ENCODE results near the gene SIN3B.

The SIN3B gene

GRCh38 chr19:16887353-16888265 is 58.4 kb downstream of the SIN3B start:
- Histone ChIP-seq H3K79me2 (ENCODE audit: low read length) (no peaks in the 10 kb centered on the region), H2AFZ (ENCODE audit: low read length) (no peak overlapping the region), H3K9me3 (replicated peaks; ENCODE audit: insufficient read depth, low read length) (no peaks in the 10 kb centered on the region), H3K9ac (ENCODE audit: low read length) (no peak overlapping the region), H3K9me2 (replicated peaks; ENCODE audit: insufficient read depth, low read length) (no peaks in the 10 kb centered on the region), H3K4me3 (ENCODE audit: low read length) (no peak overlapping the region), H4K20me1 (ENCODE audit: insufficient read depth, low read length) (no peaks in the 10 kb centered on the region), H3K27me3 (replicated peaks; ENCODE audit: insufficient read depth, low read length) (no peaks in the 10 kb centered on the region), H3K36me3 (replicated peaks; ENCODE audit: insufficient read depth, low read length) (no peaks in the 10 kb centered on the region), H3K27ac (ENCODE audit: low read length) (no peak overlapping the region), H3K4me1 (ENCODE audit: low read length) (peaks cover 40% of the 10 kb centered on the region), H3K4me2 (ENCODE audit: low read depth, low read length) (no peak overlapping the region), H3F3A (ENCODE audit: insufficient read depth, low read length) (peaks cover 7% of the 10 kb centered on the region; the same call in 1 of the 2 replicates)
- TF ChIP-seq CTCF (IDR thresholded peaks at IDR 0.05; ENCODE audit: low read length) (no peak), EZH2phosphoT487 (IDR thresholded peaks at IDR 0.05; ENCODE audit: low read length) (no peak), EZH2 (optimal IDR thresholded peaks at IDR 0.05; ENCODE audit: low read depth, low read length) (no peak)
- DNase-seq: no peak

GRCh38 chr19:16888629-16889365 is 59.6 kb downstream of the SIN3B start, which contains the start of gene F2RL3:
F2RL3 (plus strand) TSS chr19:16888999; CDS start chr19:16889190, 191 bp downstream.
- H3K4me1 ChIP-seq (ENCODE audit: low read length): peaks cover 37% of the 10 kb centered on the region
- TF ChIP-seq EZH2phosphoT487 (IDR thresholded peaks at IDR 0.05; ENCODE audit: low read length) (no peak), CTCF (IDR thresholded peaks at IDR 0.05; ENCODE audit: low read length) (no peak), EZH2 (optimal IDR thresholded peaks at IDR 0.05; ENCODE audit: low read depth, low read length) (no peak)
- H3K36me3 ChIP-seq (replicated peaks; ENCODE audit: insufficient read depth, low read length): no peaks in the 10 kb centered on the region
- peak; percentile 78 for DNase-seq
- no peaks in the 10 kb centered on the region for H3K9me3 ChIP-seq (replicated peaks; ENCODE audit: insufficient read depth, low read length)
- no peaks in the 10 kb centered on the region for H3K9me2 ChIP-seq (replicated peaks; ENCODE audit: insufficient read depth, low read length)
- peak within 1 kb of the TSS; percentile 41; the same call in 1 of the 2 replicates for H3K9ac ChIP-seq (ENCODE audit: low read length)
- H3K27ac ChIP-seq (ENCODE audit: low read length): peak within 1 kb of the TSS; percentile 33; the same call in 1 of the 2 replicates
- H3K79me2 ChIP-seq (ENCODE audit: low read length): no peaks in the 10 kb centered on the region
- peaks cover under 1% of the 10 kb centered on the region; the same call in 1 of the 2 replicates for H3F3A ChIP-seq (ENCODE audit: insufficient read depth, low read length)
- peak within 1 kb of the TSS; percentile 48 for H3K4me3 ChIP-seq (ENCODE audit: low read length)
- no peaks in the 10 kb centered on the region for H4K20me1 ChIP-seq (ENCODE audit: insufficient read depth, low read length)
- peak within 1 kb of the TSS; percentile 76 for H3K4me2 ChIP-seq (ENCODE audit: low read depth, low read length)
- H2AFZ ChIP-seq (ENCODE audit: low read length): peak within 1 kb of the TSS; percentile 75
- H3K27me3 ChIP-seq (replicated peaks; ENCODE audit: insufficient read depth, low read length): no peaks in the 10 kb centered on the region

- H4K20me1 ChIP-seq (ENCODE audit: insufficient read depth, low read length): no peaks in the 10 kb centered on the region
- no peak overlapping the region for H2AFZ ChIP-seq (ENCODE audit: low read length)
- H3K9ac ChIP-seq (ENCODE audit: low read length): peak overlapping the region; percentile 41; the same call in 1 of the 2 replicates
- TF ChIP-seq EZH2phosphoT487 (IDR thresholded peaks at IDR 0.05; ENCODE audit: low read length): no peak
- TF ChIP-seq EZH2 (optimal IDR thresholded peaks at IDR 0.05; ENCODE audit: low read depth, low read length): no peak
- no peak for TF ChIP-seq CTCF (IDR thresholded peaks at IDR 0.05; ENCODE audit: low read length)
- H3K4me1 ChIP-seq (ENCODE audit: low read length): peaks cover 31% of the 10 kb centered on the region
- H3K9me2 ChIP-seq (replicated peaks; ENCODE audit: insufficient read depth, low read length): no peaks in the 10 kb centered on the region
- no peaks in the 10 kb centered on the region for H3K79me2 ChIP-seq (ENCODE audit: low read length)
- peak overlapping the region; percentile 76 for H3K4me2 ChIP-seq (ENCODE audit: low read depth, low read length)
- H3K36me3 ChIP-seq (replicated peaks; ENCODE audit: insufficient read depth, low read length): no peaks in the 10 kb centered on the region
- no peak overlapping the region for H3K27ac ChIP-seq (ENCODE audit: low read length)
- peak overlapping the region; percentile 48 for H3K4me3 ChIP-seq (ENCODE audit: low read length)
- DNase-seq: no peak
- no peaks in the 10 kb centered on the region for H3F3A ChIP-seq (ENCODE audit: insufficient read depth, low read length)
- no peaks in the 10 kb centered on the region for H3K9me3 ChIP-seq (replicated peaks; ENCODE audit: insufficient read depth, low read length)
- H3K27me3 ChIP-seq (replicated peaks; ENCODE audit: insufficient read depth, low read length): no peaks in the 10 kb centered on the region
These were observed 60.2 kb downstream of the SIN3B start for GRCh38 chr19:16889366-16889882.
